ENCODE results near the gene HOATZ.

DNA sequence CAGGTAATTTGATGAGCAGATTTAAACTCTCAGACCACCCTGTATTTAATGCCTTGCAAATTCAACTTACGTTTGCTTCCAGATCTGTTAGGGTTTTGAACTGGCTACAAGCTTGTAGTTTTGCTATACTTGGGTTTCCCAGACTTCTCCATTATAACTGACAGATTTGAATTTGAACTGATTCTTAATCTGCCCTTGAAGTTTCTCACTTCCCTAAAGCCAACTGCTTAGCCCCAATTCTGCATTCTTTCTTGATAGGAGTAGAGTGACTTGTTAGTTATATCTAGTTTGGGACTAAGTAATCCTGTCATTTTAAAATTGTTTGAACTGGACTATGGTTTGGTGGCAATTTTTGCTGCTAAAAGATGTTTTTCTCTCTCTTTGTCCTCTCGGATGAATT lies 35.7 kb downstream of the HOATZ start:
- TF ChIP-seq, protein P1, sequence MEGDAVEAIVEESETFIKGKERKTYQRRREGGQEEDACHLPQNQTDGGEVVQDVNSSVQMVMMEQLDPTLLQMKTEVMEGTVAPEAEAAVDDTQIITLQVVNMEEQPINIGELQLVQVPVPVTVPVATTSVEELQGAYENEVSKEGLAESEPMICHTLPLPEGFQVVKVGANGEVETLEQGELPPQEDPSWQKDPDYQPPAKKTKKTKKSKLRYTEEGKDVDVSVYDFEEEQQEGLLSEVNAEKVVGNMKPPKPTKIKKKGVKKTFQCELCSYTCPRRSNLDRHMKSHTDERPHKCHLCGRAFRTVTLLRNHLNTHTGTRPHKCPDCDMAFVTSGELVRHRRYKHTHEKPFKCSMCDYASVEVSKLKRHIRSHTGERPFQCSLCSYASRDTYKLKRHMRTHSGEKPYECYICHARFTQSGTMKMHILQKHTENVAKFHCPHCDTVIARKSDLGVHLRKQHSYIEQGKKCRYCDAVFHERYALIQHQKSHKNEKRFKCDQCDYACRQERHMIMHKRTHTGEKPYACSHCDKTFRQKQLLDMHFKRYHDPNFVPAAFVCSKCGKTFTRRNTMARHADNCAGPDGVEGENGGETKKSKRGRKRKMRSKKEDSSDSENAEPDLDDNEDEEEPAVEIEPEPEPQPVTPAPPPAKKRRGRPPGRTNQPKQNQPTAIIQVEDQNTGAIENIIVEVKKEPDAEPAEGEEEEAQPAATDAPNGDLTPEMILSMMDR (IDR thresholded peaks at IDR 0.05), result no peak
- no peak for TF ChIP-seq POLR2A (IDR thresholded peaks at IDR 0.05)

Measured in body of pancreas (tissue), 4 donors.